Left lung (tissue), 10 donors: Measurements from ENCODE around the gene HCN3. TPM values are rescaled to one million over a fixed set of nuclear protein-coding genes. Genes with fewer than 3 reads are reported as not detected.

Experiments
- ATAC-seq: fragments of 200-7000 bp; cut with Tn5 transposase; one replicate; pipeline ENCODE4 v1.9.1; 2020; ENCODE audit warnings: moderate library complexity
- DNase-seq, 4 donors: peaks; one replicate each; pipeline ENCODE4 v3.0.0-alpha.2; 2013 to 2020
- H3K27ac ChIP-seq, 2 donors: fragments of 200-600 bp; sonication (generic) in 1 of 2; one replicate each; pipeline versions ENCODE4 v1.5.0 to v1.8.0; 2020 to 2021
- H3K27me3 ChIP-seq, 2 donors: fragments of 200-600 bp; sonication (generic) in 1 of 2; one replicate each; pipeline versions ENCODE4 v1.5.0 to v1.8.0; 2020 to 2021
- H3K36me3 ChIP-seq, 2 donors: fragments of 200-600 bp; sonication (generic) in 1 of 2; one replicate each; pipeline versions ENCODE4 v1.5.0 to v1.8.0; 2020 to 2021
- H3K4me1 ChIP-seq, 2 donors: fragments of 200-600 bp; one replicate each; pipeline ENCODE4 v1.8.0; 2021
- H3K4me3 ChIP-seq, 2 donors: fragments of 200-600 bp; sonication (generic) in 1 of 2; one replicate each; pipeline versions ENCODE4 v1.5.0 to v1.8.0; 2020 to 2021; ENCODE audit warnings: mild to moderate bottlenecking in 1 of 2
- H3K9me3 ChIP-seq, 2 donors: fragments of 200-600 bp; sonication (generic) in 1 of 2; one replicate each; pipeline versions ENCODE4 v1.5.0 to v1.8.0; 2020 to 2021
- intact Hi-C, 2 donors: fragments of 100-400 bp; cut with DNase I; formaldehyde crosslinking; loops; one replicate each; pipeline versions ENCODE4 v1.11.2 to v1.14.2; 2022
- polyA plus RNA-seq, 6 donors: library from polyadenylated mRNA; unstranded; fragments of 120-200 nt; gene quantifications; one replicate each; pipeline ENCODE4 v1.2.1, GENCODE V29; 2013; ENCODE audit not compliant: insufficient read length in 6 of 6
- total RNA-seq, 2 donors: library from RNA; stranded (reverse); fragmentation: NEBNext Ultra II Directional; extraction: Animal tissue kit (Norgen Biotek cat#: 25700); gene quantifications; one replicate each; pipeline ENCODE4 v1.2.1, GENCODE V29; 2021
- TF ChIP-seq, protein P1 (sequence below), 2 donors: fragments of 200-600 bp; sonication (generic) in 1 of 2; IDR thresholded peaks; one replicate each; pipeline versions ENCODE4 v1.5.0 to v1.8.0; 2021; ENCODE audit warnings: antibody characterized with exemption in 2 of 2
- donor health status: DM: no; HTN: yes; CAD: no.
- donor health status: DM: no; HTN: no; CAD: no.

Gene HCN3
- total and polyA plus RNA-seq, 8 donors: 2.4 to 11.7 (median 8.3) TPM

DNA sequence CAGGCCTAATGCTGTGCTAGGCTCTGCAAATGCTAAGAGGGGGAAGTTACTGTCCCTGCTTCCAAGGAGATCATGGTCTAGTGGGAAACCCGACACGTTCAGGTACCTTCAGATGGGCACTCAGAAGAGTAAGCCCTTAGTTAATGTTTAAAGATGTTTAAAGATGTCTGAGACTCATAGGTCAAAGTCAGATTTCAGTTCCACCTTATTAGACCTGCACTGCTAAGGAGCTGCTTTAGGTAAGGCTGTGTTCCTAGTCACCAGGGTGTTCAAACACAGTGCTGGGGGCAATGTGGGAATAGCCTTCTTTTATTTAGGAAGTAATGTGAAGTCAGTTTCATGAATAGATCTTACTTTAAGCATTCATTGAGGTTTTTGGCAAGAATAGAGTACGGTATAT is 39.7 kb downstream of the HCN3 start:
- H3K36me3 ChIP-seq: peaks cover 0 to 76% of the 10 kb centered on the region in 2 donors
- ATAC-seq (no peak), DNase-seq (no peak)
- H3K4me3 ChIP-seq: no peak overlapping the region
- TF ChIP-seq, protein P1, sequence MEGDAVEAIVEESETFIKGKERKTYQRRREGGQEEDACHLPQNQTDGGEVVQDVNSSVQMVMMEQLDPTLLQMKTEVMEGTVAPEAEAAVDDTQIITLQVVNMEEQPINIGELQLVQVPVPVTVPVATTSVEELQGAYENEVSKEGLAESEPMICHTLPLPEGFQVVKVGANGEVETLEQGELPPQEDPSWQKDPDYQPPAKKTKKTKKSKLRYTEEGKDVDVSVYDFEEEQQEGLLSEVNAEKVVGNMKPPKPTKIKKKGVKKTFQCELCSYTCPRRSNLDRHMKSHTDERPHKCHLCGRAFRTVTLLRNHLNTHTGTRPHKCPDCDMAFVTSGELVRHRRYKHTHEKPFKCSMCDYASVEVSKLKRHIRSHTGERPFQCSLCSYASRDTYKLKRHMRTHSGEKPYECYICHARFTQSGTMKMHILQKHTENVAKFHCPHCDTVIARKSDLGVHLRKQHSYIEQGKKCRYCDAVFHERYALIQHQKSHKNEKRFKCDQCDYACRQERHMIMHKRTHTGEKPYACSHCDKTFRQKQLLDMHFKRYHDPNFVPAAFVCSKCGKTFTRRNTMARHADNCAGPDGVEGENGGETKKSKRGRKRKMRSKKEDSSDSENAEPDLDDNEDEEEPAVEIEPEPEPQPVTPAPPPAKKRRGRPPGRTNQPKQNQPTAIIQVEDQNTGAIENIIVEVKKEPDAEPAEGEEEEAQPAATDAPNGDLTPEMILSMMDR (IDR thresholded peaks at IDR 0.05): no peak
- no peaks in the 10 kb centered on the region for H3K27me3 ChIP-seq
- no peak overlapping the region for H3K27ac ChIP-seq
- no peaks in the 10 kb centered on the region for H3K9me3 ChIP-seq
- intact Hi-C loops: no loop called here
- H3K4me1 ChIP-seq: peaks cover 2 to 36% of the 10 kb centered on the region in 2 donors

DNA sequence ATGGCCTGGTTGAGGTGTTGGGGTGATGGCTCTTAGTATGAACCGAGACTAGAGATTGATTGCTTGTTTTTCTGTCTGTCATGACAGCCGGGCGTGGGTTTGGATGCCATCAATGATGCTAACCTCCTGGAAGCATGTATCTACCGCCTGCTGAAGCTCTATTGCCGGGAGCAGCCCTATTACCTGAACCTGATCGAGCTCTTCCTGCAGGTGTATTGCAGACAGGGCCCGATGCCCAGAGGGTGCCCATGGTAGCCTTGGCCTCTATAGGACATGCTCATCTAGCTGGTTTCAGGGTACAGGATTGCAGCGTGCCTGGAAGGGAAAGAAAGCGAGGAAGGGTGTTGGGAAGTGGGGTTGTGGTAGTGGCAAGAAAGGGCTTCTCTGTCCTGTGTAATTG is 40.8 kb downstream of the HCN3 start:
- Histone ChIP-seq H3K4me1 (peaks cover 6 to 44% of the 10 kb centered on the region in 2 donors), H3K27ac (no peak overlapping the region), H3K9me3 (no peaks in the 10 kb centered on the region), H3K4me3 (no peak overlapping the region), H3K36me3 (peaks cover 0 to 64% of the 10 kb centered on the region in 2 donors), H3K27me3 (no peaks in the 10 kb centered on the region)
- DNase-seq (no peak), ATAC-seq (no peak)
- TF ChIP-seq, protein P1 (IDR thresholded peaks at IDR 0.05): no peak
- intact Hi-C loops: no loop called here

DNA sequence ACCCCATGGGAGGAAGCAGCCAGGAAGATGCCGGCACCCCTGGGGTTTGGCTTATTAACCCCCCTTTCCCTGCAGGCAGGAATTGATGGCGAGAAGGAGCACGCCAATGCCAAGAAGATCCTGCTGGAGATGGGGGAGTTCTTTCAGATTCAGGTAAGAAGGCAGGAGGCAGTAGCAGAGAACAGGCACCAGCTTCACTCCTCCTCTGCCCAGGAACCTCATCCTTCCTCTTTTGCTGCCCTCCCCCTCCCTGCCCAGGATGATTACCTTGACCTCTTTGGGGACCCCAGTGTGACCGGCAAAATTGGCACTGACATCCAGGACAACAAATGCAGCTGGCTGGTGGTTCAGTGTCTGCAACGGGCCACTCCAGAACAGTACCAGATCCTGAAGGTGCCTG is 42.3 kb downstream of the HCN3 start:
- DNase-seq (no peak), ATAC-seq (no peak)
- H3K27ac ChIP-seq: no peak overlapping the region
- intact Hi-C loops: no loop called here
- H3K4me1 ChIP-seq: peaks cover 6 to 44% of the 10 kb centered on the region in 2 donors
- no peaks in the 10 kb centered on the region for H3K27me3 ChIP-seq
- H3K4me3 ChIP-seq: no peak overlapping the region
- TF ChIP-seq, protein P1 (IDR thresholded peaks at IDR 0.05): no peak
- H3K9me3 ChIP-seq: no peaks in the 10 kb centered on the region
- H3K36me3 ChIP-seq: peaks cover 0 to 50% of the 10 kb centered on the region in 2 donors

DNA sequence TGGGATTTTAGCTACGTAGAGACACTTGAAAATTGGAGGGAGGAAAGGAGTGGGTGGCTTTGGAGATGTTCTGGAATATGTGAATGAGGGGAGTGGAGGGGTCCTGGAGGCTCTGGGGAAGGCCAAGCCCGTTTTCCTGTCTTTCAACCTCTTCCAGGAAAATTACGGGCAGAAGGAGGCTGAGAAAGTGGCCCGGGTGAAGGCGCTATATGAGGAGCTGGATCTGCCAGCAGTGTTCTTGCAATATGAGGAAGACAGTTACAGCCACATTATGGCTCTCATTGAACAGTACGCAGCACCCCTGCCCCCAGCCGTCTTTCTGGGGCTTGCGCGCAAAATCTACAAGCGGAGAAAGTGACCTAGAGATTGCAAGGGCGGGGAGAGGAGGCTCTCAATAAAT is 43.0 kb downstream of the HCN3 start:
- ATAC-seq: no peak
- TF ChIP-seq, protein P1 (IDR thresholded peaks at IDR 0.05): no peak
- no peak for DNase-seq
- H3K36me3 ChIP-seq: peaks cover 0 to 43% of the 10 kb centered on the region in 2 donors
- peak overlapping the region; percentile 36 to 68 for H3K4me3 ChIP-seq
- intact Hi-C loops: loop anchor here in 1 of 2 donors (5.0 kb wide), 1 partner anchor 43 kb away; the partner anchor contains the start of gene HCN3
- H3K27me3 ChIP-seq: no peaks in the 10 kb centered on the region
- no peaks in the 10 kb centered on the region for H3K9me3 ChIP-seq
- H3K4me1 ChIP-seq: peaks cover 8 to 50% of the 10 kb centered on the region in 2 donors
- peak overlapping the region; percentile 3 to 97 for H3K27ac ChIP-seq

DNA sequence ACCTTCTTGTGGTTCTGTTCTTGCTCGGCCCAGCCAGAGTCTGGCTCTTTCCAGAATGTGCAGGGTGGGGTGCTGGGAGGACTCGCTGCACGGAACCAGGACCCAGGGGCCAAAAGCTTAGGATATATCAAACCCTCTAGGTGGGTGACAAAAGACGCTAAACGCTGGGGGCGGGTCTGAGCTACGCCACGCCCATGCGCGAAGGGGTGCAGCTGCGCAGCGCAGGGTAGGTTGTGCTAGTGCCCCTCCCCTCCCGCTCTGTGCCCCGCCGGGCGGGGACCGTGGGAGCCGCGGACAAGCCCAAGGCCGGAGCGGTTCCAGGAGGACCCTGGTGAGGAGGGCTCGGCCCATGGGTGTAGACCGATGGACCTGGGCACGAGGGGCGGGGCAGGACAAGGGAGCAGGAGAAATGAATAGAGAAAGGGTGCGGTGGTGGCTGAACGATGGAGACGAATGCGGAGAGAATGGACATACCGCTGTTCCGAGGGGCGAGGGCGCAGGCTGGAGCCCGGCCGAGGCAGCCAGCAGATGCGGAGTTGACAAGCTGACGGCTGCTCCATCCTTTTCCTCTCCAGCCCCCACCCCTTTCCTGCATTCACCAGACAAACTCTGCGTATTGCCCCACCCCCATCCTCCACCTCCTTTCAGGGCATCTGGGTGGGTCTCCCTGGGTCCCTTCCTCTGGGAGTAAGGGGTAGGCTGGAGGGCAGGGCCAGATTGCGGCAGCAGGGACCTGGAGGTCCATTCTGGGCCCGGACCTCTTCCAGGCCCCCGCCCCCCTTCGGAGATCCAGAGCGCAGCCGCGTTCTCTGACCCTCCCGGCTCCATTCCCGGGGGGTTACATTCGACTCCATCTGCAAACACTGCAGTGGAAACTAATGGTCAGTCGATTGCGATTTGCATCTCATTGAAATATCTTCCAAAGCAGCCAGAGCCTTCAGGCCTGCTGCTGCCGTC is 43.7 kb downstream of the HCN3 start, which contains the start of gene RUSC1:
Gene RUSC1, plus strand, starts transcription at position 234 of the 957 bp plus-strand sequence. CDS start 880 bp downstream, outside the sequence.
- peaks cover 11 to 57% of the 10 kb centered on the region in 2 donors for H3K4me1 ChIP-seq
- H3K27me3 ChIP-seq: no peaks in the 10 kb centered on the region
- H3K4me3 ChIP-seq: peak within 1 kb of the TSS; percentile 36 to 68
- H3K9me3 ChIP-seq: no peaks in the 10 kb centered on the region
- peaks cover 0 to 36% of the 10 kb centered on the region in 2 donors for H3K36me3 ChIP-seq
- peak; percentile 8 for ATAC-seq
- TF ChIP-seq, protein P1 (IDR thresholded peaks at IDR 0.05): no peak
- peak within 1 kb of the TSS; percentile 3 to 97 for H3K27ac ChIP-seq
- intact Hi-C loops: loop anchor here in 1 of 2 donors (5.0 kb wide), 1 partner anchor 44 kb away; the partner anchor contains the start of gene HCN3
- peak; percentile 67 to 93 (median 82) for DNase-seq
